H1 (cell line): ENCODE results near the gene CCDC152.

Experiments used
- GABPA ChIP-seq: IDR thresholded peaks from 2 replicates; pipeline ENCODE4 v1.6.1; 2011; ENCODE audit warnings: mild to moderate bottlenecking, low read length, moderate library complexity, borderline replicate concordance; ENCODE audit not compliant: insufficient read depth
- JUN ChIP-seq: IDR thresholded peaks from 2 replicates; pipeline ENCODE4 v1.6.1; 2011; ENCODE audit warnings: low read depth, mild to moderate bottlenecking, improper control_type of control experiment, low read length
- KDM1A ChIP-seq: fragments of 200-600, 300-600 bp; sonication (generic); IDR thresholded peaks from 2 replicates; pipeline ENCODE4 v1.7.1; 2016; ENCODE audit warnings: mild to moderate bottlenecking, low read length, borderline replicate concordance
- MAFK ChIP-seq: IDR thresholded peaks from 2 replicates; pipeline ENCODE4 v1.6.1; 2012; ENCODE audit warnings: low read depth, mild to moderate bottlenecking, improper control_type of control experiment, low read length
- PHF8 ChIP-seq: fragments of 200-600 bp; sonication (generic); conservative IDR thresholded peaks from 2 replicates; pipeline ENCODE4 v1.7.1; 2012; ENCODE audit warnings: low read depth, mild to moderate bottlenecking, inconsistent platforms, low read length, moderate library complexity
- POLR2AphosphoS5 ChIP-seq: IDR thresholded peaks from 2 replicates; pipeline ENCODE4 v1.6.1; 2011; ENCODE audit warnings: low read depth, low read length
- TCF12 ChIP-seq: IDR thresholded peaks from 2 replicates; pipeline ENCODE4 v1.6.1; 2011; ENCODE audit warnings: low read depth, mild to moderate bottlenecking, low read length
- YY1 ChIP-seq: IDR thresholded peaks from 2 replicates; pipeline ENCODE4 v1.6.1; 2011; ENCODE audit warnings: low read depth, mild to moderate bottlenecking, low read length
- TF ChIP-seq, protein P1 (sequence below), 3 experiments: IDR thresholded peaks; 1 replicate in 2 of 3; 2 replicates in 1 of 3; pipeline versions ENCODE4 v1.5.1 to v1.6.1; 2011; ENCODE audit warnings: low read length in 3 of 3, mild to moderate bottlenecking in 3 of 3, inconsistent platforms in 2 of 3, low read depth in 1 of 3, moderate library complexity in 1 of 3; ENCODE audit not compliant: insufficient read depth in 1 of 3; ENCODE audit errors: control extremely low read depth in 1 of 3
- TF ChIP-seq, protein P2 (sequence below): IDR thresholded peaks from 2 replicates; pipeline ENCODE4 v1.6.1; 2011; ENCODE audit warnings: low read depth, mild to moderate bottlenecking, low read length; ENCODE audit not compliant: insufficient read depth

DNA sequence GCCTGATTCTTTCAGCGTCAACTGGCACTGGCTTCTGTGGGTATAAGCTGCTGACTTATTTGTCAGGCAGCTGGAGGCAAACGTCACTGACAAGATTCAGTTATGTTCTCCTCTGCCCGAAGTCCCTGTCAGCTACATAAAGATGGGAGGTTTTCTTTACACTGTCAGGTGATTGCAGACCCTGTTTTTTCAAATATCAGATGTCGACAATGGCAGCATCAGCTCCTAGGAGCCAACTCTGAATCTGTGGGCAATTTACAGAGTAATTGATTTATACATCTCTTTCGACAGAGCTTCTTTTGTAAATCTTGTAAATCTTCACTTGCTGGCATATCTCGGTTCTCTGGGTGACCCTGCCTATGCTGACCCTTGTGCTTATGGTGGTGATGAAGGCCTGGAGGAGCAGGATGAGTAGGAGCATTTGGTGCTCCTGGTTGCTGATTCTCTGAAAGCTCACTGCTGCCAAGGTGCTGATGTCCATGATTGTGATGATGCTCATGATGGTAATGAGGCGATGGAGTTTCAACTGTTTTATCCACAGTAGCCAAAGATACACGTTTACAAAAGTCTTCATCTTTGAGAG lies 44.2 kb downstream of the CCDC152 start:
- TF ChIP-seq YY1 = no peak
- no peak for TF ChIP-seq GABPA
- TF ChIP-seq JUN = no peak
- TF ChIP-seq, protein P1, sequence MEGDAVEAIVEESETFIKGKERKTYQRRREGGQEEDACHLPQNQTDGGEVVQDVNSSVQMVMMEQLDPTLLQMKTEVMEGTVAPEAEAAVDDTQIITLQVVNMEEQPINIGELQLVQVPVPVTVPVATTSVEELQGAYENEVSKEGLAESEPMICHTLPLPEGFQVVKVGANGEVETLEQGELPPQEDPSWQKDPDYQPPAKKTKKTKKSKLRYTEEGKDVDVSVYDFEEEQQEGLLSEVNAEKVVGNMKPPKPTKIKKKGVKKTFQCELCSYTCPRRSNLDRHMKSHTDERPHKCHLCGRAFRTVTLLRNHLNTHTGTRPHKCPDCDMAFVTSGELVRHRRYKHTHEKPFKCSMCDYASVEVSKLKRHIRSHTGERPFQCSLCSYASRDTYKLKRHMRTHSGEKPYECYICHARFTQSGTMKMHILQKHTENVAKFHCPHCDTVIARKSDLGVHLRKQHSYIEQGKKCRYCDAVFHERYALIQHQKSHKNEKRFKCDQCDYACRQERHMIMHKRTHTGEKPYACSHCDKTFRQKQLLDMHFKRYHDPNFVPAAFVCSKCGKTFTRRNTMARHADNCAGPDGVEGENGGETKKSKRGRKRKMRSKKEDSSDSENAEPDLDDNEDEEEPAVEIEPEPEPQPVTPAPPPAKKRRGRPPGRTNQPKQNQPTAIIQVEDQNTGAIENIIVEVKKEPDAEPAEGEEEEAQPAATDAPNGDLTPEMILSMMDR (IDR thresholded peaks at IDR 0.05; ENCODE audit: control extremely low read depth in 1 of 3, insufficient read depth in 1 of 3, low read depth in 1 of 3, low read length in 3 of 3) = no peak
- TF ChIP-seq, protein P2, sequence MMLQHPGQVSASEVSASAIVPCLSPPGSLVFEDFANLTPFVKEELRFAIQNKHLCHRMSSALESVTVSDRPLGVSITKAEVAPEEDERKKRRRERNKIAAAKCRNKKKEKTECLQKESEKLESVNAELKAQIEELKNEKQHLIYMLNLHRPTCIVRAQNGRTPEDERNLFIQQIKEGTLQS = no peak
- TF ChIP-seq MAFK = no peak
- TF ChIP-seq TCF12 = no peak
- TF ChIP-seq PHF8 = no peak
- no peak for TF ChIP-seq POLR2AphosphoS5
- no peak for TF ChIP-seq KDM1A
